Measurements from ENCODE around the gene CD2BP2. TPM values are rescaled to one million over a fixed set of nuclear protein-coding genes. Genes with fewer than 3 reads are reported as not detected.

CD2BP2 gene
- total and polyA plus RNA-seq, 2 of the 13 experiments (the other 11 are each of a cell fraction or from before 2014, with no cell fraction given), result 24.9 to 54.6 TPM

GRCh38 chr16:30342751-30343490 is 12.2 kb downstream of the CD2BP2 start (continued):
- TF ChIP-seq ZNF407 (CRISPR knock-in tag; IDR thresholded peaks at IDR 0.05; ENCODE audit: not compliant biosample characterization) (no peak), EEA1 (CRISPR knock-in tag; IDR thresholded peaks at IDR 0.05; ENCODE audit: borderline replicate concordance) (no peak), ATM (IDR thresholded peaks at IDR 0.05; ENCODE audit: borderline replicate concordance) (no peak), LRRFIP1 (CRISPR knock-in tag; conservative IDR thresholded peaks at IDR 0.05) (no peak), HNF4G (IDR thresholded peaks at IDR 0.05; ENCODE audit: borderline replicate concordance, low read depth, low read length) (no peak), HNF4G (CRISPR knock-in tag; IDR thresholded peaks at IDR 0.05; ENCODE audit: borderline replicate concordance, low read depth) (no peak), NFIB (CRISPR knock-in tag; IDR thresholded peaks at IDR 0.05; ENCODE audit: borderline replicate concordance) (0 out of 2 replicates have a peak, but pooled peaks have one; percentile 76), SNRNP70 (IDR thresholded peaks at IDR 0.05; ENCODE audit: low read depth, low read length) (no peak), SKIL (CRISPR knock-in tag; IDR thresholded peaks at IDR 0.05; ENCODE audit: borderline replicate concordance) (no peak), BHLHE40 (IDR thresholded peaks at IDR 0.05; ENCODE audit: low read length) (no peak), ZNF883 (CRISPR knock-in tag; IDR thresholded peaks at IDR 0.05; ENCODE audit: not compliant biosample characterization) (no peak), ZNF124 (CRISPR knock-in tag; IDR thresholded peaks at IDR 0.05) (no peak), LBX2 (CRISPR knock-in tag; IDR thresholded peaks at IDR 0.05; ENCODE audit: borderline replicate concordance) (no peak), ARNT2 (CRISPR knock-in tag; IDR thresholded peaks at IDR 0.05; ENCODE audit: low read depth) (no peak)
